GM18511 (cell line): ENCODE measurements around the gene TMEM114.

Experiments used
- ATAC-seq: cut with Tn5 transposase; IDR thresholded peaks from one replicate; pipeline ENCODE4 v1.9.1; 2021; ENCODE audit warnings: mild to moderate bottlenecking, moderate library complexity; ENCODE audit not compliant: unreplicated experiment

The TMEM114 gene

DNA sequence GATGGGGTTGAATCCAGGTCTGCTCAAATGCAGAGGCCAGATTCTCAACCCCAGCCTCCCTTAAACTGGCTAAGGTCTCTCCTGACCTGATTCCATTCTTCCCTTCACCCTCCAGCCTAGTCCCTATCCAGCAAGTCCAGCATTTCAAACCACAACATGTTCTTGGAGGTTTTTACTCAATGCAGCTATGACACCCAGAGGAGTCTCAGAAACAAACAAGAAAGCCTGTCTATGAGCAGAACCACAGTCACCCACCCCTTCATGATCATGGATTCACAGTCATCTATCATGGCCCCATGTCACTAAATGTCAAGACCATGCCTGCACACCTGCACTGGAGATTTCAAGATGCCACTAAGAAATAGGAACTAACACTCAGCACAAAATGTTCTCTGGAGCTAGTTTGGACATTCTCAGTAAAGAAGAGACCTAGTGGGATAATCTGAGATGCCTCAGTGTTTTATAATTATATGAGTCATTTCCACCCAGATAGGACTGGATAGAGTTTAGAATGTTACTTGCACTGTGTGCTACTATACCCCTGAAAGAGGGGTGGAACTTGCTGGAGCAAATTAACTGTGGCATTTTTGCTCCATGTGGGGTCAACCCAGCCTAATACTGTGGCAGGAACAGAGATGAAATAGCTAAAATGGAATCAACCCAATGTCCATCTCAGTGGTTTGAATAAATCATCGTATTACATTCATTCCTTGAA lies 21.7 kb upstream of the TMEM114 start:
- ATAC-seq = no peak

DNA sequence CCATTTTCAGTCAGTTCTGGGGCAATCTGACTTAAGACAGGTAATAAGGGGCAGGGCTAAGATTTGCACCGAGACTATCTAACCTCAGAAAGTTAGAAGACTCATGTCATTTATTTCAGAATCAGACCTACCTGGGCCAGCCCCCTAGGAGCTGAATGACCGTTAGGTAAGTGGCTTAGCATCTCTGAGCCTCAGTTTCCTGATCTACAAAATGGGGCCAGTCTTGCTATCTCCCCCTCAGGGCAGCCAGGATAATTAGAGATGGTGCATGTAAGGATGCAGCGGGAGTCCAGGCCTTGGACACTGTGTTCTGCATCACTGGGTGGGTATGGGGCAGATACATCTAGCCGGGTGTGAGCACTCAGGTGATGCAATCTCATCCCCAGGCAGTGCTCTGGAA lies 20.8 kb upstream of the TMEM114 start:
- ATAC-seq = no peak

DNA sequence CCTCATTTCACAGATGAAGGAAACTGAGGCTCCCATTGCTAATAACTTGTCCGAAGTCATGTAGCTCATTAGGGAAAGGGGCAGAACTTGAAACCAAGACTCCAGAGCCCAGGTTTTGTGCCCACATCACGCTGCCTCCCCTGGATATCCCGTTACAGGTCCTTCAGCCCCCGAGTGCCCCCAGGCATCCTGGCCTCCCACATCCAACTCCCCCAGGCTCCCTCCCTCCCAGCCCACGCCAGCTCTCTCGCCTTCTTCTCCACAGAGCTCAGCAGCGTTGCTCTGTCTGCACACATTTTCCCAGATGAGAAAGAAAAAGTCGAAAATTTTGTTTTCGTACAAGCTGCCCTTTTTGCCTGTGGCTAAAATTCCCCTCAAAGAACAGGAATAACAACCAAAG lies 16.9 kb upstream of the TMEM114 start:
- no peak for ATAC-seq

DNA sequence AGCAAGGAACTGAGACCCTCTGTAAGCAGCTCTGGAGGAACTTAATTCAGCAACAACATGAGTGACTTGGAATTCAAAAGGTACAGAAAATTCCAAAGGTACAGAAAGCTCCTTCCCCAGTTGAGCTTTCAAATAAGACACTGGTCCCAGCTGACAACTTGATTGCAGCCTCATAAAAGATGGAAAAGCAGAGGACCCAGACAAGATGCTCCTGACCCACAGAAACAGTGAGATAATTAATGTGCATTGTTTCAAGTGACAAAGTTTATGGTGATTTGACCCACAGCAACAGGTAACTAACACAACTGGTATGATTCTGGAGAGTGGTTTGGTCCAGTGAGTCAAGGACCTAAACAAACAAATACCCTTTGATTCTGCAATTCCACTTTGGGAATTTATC lies 15.2 kb upstream of the TMEM114 start:
- ATAC-seq = no peak

DNA sequence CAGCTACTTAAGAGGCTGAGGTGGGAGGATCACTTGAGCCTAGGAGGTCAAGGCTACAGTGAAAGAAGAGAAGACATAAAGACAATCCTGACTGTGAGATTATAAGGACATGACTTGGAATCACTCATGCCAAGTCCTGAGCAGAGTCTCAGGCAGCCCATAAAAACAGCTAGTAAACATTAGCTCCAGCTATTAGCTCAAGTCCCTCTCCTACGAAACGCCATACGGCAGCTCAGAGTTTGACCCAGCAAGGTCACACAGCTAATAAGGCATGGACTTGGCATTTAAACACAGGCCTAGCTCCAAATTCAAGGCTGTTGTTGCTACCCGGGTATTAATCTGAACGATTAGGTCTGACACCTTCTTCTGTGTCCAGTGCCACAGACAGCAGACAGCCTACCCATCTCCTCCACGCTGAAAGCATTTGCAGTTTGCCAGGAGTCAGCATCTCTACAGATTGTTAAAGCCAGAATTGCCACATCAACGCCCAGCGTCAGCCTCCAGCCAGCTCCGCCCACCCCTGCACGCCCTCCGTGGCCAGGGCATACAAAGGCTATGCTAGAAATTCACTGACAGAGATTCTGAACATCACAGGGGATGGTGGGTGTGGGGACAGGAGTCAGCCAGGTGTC lies 9.9 kb upstream of the TMEM114 start:
- ATAC-seq = no peak

DNA sequence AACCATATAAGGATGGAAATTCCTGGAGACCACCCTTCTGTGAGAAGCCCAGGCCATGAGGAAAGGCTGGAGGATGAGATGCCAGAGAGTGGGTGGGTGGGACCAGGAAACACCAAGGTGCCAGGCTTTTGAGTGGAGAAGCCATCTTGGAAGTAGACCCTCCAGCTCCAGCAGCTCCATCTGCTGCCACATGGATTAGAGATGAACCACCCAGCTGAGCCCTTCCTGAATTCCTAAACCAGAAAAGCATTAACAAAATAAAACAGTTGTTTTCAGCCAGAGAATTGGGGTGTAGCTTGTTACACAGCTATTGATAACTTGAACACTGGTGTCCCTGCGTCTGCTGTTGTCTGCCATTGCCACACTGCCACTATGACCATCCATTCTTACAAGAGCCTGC lies 6.3 kb upstream of the TMEM114 start:
- no peak for ATAC-seq

DNA sequence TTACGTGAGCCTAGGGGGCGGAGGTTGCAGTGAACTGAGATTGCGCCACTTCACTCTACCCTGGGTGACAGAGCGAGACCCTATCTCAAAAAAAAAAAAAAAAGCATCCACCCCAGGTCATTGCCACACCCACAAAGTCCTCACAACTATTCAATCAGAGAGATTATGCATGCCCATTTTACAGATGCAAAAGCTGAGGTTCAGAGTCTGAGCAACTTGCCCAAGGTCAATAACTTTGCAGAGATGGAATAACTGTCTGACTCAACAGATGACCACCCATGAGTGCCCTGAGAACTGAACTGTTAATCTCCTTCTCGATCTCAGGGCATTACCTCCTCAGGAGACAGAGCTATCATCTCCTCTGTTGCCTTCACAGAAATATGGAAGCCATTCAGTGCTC lies 5.5 kb upstream of the TMEM114 start:
- ATAC-seq = no peak

DNA sequence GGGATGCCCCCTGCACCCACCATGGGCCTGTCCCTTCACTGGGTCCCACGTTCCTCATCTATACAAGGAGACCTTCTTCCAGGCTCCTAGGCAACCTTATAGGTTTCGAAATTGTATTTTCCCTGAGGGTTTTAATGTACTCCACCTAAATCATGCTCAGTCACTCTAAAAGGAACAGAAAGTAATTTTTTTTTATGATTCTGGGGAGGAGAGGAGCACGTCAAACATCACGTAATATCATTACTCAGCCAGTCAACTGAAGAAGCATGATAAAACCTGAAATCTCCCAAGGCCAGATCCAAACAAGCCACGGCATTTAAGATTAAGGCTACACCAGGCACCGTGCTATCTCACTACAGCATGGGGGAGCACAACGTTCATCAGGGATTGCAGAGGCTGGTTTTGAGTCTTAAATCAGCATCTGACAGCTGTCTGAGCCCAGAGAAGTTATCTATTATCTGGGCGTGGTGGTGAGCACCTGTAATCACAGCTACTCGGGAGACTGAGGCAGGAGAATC lies 3.9 kb upstream of the TMEM114 start:
- no peak for ATAC-seq

DNA sequence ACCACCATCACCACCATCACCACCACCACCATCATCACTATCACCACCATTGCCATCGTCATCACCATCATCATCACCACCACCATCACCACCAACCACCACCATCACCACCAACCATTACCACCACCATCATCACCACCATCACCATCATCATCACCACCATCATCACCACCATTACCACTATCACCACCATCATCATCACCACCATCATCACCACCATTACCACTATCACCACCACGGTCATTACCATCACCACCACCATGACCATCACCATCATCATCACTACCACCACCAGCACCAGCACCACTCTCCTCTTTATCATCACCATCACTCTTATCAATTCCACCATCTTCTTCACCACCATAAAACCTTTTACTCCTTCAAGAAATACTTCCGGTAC lies 1.1 kb upstream of the TMEM114 start:
- no peak for ATAC-seq

DNA sequence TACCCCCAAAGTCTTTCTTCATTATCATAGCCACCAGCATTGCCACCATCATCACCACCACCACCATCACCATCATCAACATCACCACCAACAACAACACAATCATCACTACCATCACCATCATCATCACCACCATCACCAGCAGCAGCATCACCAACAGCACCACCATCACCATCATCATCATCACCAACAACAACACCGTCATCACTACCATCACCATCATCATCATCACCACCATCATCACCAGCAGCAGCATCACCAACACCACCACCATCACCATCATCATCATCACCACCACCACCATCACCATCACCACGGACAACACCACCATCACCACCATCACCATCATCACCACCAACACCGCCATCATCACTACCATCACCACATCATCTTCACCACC lies 500 bp upstream of the TMEM114 start:
- ATAC-seq = no peak

DNA sequence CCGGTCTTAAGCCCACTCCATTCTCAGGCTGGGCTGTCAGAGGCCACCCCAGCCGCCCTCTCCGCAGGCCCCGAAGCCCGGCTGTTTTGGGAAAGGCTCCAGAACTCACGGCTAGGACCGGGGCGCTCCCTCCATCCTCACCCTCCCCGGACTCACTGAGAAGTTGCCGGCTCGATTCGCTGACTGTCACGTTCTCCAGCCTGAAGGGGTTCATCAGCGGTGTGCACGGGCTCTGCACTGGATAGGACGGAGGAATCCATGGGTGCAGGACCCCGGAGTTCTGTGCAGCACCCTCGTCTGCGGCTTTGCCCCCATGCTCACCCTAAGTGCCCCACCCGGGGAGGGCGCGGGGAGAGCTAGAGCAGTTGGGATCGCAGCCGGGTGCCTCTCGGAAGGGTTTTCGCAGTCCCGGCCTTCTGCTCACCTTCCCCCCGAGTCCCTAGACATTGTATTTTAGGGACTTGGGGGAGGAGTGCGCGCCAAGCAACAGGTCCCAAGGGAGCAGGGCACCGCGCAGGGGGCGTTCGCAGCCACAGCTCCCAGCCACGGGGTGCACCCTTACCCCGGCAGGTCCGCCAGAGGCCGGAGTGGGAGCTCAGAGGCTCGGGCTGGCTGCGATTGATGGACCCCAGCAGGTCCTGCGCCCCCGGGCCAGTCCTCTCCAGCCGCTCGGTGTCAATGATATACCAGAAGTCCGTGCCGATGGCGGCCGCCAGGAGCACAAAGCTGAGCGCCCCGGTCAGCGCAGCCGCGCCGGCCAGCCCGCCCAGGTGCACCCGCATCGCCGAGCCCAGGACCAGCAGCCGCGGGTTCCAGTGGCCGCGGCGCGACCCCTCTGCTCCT lies 1.0 kb downstream of the TMEM114 start:
- ATAC-seq = no peak

DNA sequence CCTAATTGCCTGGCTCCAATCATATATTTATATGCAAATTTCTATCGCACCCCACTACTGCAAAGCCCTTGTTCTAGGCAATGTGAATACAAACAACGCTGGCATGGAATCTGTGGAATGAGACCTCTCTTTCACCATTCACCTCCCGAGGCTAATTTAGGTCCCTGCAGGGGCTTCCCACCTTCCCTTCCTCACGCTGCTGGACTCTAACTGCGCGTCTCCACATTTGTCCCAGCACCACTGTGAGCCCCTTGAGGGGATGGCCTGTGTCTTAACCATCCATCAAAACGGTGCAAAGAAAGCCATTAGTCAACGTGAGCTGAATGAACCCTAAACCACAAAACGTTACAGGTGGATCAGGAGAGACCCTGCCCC lies 1.6 kb downstream of the TMEM114 start:
- ATAC-seq = no peak

DNA sequence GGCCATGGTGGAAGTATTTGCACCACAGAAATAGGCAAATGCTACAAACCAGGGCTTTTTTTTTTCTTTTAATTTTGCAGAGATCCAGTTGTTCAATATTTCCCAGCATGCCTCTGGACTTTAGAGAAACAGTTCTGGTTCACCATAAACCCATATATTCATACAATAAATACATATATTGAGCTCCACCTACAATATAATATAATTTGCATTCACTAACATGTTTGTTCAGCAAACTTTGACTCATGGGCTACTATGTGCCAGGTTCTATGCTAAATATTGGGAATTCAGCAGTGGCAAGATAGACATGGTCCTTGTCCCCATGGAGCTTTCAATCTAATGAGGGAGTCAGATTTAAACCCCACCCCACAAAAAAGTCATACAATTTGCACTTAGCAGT lies 3.2 kb downstream of the TMEM114 start:
- ATAC-seq = no peak

DNA sequence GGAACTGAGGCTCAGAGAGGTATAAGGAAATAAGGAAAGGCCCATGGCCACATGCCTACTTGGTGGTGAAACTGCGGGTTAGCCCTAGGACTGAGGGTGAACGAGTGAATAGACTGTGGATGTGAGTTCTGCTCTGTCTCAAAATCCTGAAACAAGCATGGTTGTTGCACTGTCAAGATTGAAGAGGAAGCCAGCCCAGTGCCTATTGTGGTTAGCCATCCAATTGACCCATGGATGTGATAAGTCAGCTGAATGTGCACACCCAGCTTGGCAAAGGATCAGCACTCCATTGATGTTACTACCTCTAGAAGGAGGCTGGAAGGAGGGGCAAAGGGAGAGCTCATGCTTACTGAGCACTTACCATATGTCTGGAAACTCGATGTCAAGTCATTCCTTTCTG lies 4.5 kb downstream of the TMEM114 start:
- ATAC-seq = no peak

DNA sequence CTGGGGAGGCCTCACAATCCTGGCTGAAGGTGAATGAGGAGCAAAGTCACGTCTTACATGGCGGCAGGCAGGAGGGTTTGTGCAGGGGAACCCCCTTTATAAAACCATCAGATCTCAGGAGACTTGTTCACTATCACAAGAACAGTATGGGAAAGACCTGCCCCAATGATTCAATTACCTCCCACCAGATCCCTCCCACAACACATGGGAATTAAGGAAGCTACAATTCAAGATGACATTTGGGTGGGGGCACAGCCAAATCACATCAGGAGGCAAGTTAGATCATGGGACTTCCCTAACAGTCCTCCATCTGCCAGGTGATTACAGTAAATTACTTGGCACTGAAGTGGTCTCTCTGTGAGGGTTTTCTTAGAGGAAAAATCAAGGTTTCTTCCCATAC lies 5.3 kb downstream of the TMEM114 start:
- ATAC-seq = no peak

DNA sequence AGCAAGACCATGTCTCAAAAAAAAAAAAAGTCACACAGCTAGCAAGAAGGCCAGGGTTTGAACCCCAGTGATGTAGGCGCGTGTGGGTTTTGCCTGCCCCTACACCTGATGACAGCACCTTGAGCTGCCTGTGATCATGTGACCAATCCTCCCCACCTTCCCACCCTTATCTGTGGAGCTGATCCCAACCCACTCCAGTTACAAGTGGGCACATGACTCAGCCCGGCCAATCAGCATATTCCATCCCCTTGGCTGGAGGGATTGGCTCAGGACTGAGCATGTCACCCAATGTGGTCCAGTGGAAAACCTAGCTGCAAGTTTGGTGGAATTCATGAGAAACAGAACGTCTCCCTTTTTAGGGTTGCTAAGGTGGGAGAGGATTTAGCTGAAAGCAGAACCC lies 6.6 kb downstream of the TMEM114 start:
- ATAC-seq = no peak

DNA sequence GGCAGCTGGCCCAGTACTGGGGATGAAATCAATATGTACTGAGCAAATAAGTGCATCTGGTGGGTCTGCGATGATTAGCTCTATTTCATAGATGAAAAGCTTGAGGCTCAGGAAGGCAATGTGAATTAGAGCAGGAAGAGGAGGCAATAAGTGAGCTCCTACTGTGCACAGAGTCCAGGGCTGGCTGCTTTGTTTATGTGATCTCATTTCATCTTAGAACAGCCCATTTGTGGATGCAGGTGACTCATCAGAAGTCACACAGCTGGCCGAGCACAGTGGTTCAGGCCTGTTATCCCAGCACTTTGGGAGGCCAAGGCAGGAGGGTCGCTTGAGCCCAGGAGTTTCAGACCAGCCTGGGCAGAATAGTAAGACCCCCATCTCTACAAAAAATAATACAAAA lies 7.1 kb downstream of the TMEM114 start:
- ATAC-seq = no peak

DNA sequence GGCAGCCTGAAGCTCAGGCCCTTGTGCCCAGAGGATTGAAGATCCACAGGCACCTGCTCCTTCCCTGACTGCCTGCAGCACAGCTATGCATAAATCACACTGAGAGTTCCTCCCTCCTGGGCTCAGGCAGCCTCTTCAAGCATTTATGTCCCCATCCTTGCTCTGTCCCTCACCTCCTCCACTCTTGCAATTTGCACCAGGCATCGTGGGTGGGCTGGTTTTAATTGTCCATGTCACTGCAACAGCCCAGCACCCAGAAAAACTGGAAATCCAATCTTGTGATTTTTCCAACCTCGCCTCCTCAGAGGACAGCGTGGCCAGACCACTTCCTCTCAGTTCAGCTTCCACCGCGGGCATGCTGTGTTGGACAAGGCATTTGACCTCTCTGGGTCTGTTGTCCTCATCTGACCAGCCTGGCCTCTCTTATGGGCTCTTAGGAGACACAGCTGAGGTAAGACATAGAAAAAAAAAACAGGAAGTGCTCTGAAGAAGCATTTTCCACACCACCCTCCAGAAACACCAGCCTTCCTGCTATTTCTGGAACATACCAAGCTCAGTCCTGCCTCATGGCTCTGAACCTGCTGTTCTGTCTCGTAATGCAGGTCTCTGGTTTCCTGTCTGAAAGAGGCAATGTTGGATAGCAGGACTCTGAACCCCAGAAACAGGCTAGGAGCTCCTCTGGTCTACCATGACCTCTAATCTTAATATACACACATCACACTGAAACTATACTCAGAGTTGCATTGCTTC lies 8.3 kb downstream of the TMEM114 start:
- peak; percentile 73 for ATAC-seq

DNA sequence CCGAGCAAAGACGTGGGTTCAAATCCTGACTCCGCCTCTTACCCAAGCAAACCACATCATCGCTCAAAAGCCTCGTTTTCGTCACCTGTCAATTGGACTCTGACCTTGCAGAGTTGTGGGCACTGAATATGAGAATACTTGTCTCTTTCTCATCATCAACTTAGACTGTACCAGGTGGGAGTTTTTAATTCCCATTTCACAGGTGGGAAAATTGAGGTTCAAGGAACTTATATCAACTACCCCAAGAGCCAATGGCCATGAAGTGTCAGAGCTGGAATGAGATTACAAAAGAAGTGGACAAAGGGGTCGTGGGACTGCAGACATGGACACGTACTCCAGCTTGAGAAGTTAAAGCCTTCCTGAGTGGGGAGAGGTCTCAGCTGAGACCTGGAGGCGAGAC lies 10.8 kb downstream of the TMEM114 start:
- ATAC-seq = no peak

DNA sequence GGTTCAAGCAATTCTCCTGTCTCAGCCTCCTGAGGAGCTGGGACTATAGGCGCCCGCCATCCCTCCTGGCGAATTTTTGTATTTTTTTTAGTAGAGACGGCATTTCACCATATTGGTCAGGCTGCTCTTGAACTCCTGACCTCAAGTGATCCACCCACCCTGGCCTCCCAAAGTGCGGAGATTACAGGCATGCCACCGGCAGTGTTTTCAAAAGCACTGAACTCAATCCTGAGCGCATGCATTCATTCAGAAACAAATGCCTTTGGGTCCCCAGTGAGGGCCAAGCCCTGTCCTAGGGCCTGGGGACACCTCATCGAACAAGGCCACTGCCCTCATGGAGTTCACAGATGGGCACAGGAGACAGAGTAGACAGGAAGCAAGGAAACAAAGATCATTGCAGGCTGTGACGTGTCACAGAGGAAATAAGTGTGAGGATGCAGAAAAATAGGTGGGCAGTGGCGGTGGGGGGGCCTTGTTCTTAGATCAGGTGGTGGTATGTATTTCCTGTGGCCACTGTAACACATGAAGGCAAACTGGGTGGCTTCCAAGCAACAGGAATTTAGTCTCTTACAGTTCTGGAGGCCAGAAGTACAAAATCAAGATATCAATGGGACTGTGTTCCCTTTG lies 12.5 kb downstream of the TMEM114 start:
- no peak for ATAC-seq
